IMR-90 (cell line): ENCODE data around the gene CMC2. TPM values are rescaled to one million over a fixed set of nuclear protein-coding genes. Genes with fewer than 3 reads are reported as not detected.

ENCODE experiments used
- ATAC-seq: fragments of 200-7000 bp; cut with Tn5 transposase; 2 replicates; pipeline ENCODE4 v1.9.1; 2020; ENCODE audit warnings: low read depth, mild to moderate bottlenecking, moderate library complexity
- BruUV-seq: library from RNA; stranded (reverse); fragments of 400-500 nt; replicated peaks from 2 replicates; lab custom pipeline; 2021; lab: Mats Ljungman, UMichigan
- CTCF ChIA-PET: fragments of 300-600 bp; formaldehyde crosslinking; extraction: SDS; loops from one replicate; lab custom pipeline; 2021; ENCODE audit warnings: antibody characterized with exemption; lab: Yijun Ruan, JAX
- POLR2A ChIA-PET: fragments of 300-600 bp; sonication (Branson Sonifier 250); formaldehyde crosslinking; loops from one replicate; lab custom pipeline; 2022; ENCODE audit warnings: antibody characterized with exemption; ENCODE audit not compliant: unreplicated experiment; lab: Charles Lee
- DNase-seq: peaks from one replicate; pipeline ENCODE4 v3.0.0; 2013
- H2AFZ ChIP-seq: replicated peaks from 2 replicates; pipeline ENCODE3; 2013; ENCODE audit warnings: low read length, mild to moderate bottlenecking; ENCODE audit not compliant: poor library complexity
- H2AK5ac ChIP-seq: 2 replicates; pipeline ENCODE4 v1.6.1; 2013; ENCODE audit warnings: low read depth, low read length, inconsistent platforms
- H2AK9ac ChIP-seq: replicated peaks from 2 replicates; pipeline ENCODE3; 2013; ENCODE audit warnings: mild to moderate bottlenecking, low read depth, low read length, moderate library complexity; ENCODE audit not compliant: poor library complexity
- H2BK120ac ChIP-seq: 2 replicates; pipeline ENCODE4 v1.6.1; 2013; ENCODE audit warnings: low read depth, low read length, inconsistent platforms
- H2BK15ac ChIP-seq: 3 replicates; pipeline ENCODE4 v1.6.1; 2013; ENCODE audit warnings: low read depth, low read length, inconsistent platforms
- H2BK20ac ChIP-seq: 2 replicates; pipeline ENCODE4 v1.6.1; 2013; ENCODE audit warnings: low read depth, mild to moderate bottlenecking, inconsistent platforms, low read length, moderate library complexity
- H2BK5ac ChIP-seq: 2 replicates; pipeline ENCODE4 v1.6.1; 2013; ENCODE audit warnings: mild to moderate bottlenecking, low read depth, low read length, inconsistent platforms; ENCODE audit not compliant: poor library complexity, severe bottlenecking
- H3K14ac ChIP-seq: replicated peaks from 2 replicates; pipeline ENCODE4 v1.6.1; 2013; ENCODE audit warnings: low read depth, low read length, inconsistent platforms
- H3K18ac ChIP-seq: 2 replicates; pipeline ENCODE4 v1.6.1; 2013; ENCODE audit warnings: low read depth, low read length, control low read depth
- H3K23ac ChIP-seq: 2 replicates; pipeline ENCODE4 v1.6.1; 2013; ENCODE audit warnings: low read depth, low read length, inconsistent platforms
- H3K27ac ChIP-seq: 2 replicates; pipeline ENCODE4 v1.5.1; 2013; ENCODE audit warnings: mild to moderate bottlenecking, control low read depth, low read length; ENCODE audit not compliant: insufficient read depth
- H3K27me3 ChIP-seq: 2 replicates; pipeline ENCODE4 v1.6.1; 2013; ENCODE audit warnings: low read length; ENCODE audit not compliant: control insufficient read depth, insufficient read depth
- H3K36me3 ChIP-seq: 2 replicates; pipeline ENCODE4 v1.6.1; 2013; ENCODE audit warnings: low read length, mixed read lengths; ENCODE audit not compliant: control insufficient read depth, insufficient read depth
- H3K4ac ChIP-seq: 2 replicates; pipeline ENCODE4 v1.6.1; 2013; ENCODE audit warnings: low read depth, low read length, inconsistent platforms
- H3K4me1 ChIP-seq: 2 replicates; pipeline ENCODE4 v1.6.1; 2013; ENCODE audit warnings: low read length, mixed read lengths; ENCODE audit not compliant: control insufficient read depth, insufficient read depth
- H3K4me2 ChIP-seq: 2 replicates; pipeline ENCODE4 v1.6.1; 2013; ENCODE audit warnings: low read depth, mild to moderate bottlenecking, control low read depth, low read length, moderate library complexity
- H3K4me3 ChIP-seq: 2 replicates; pipeline ENCODE4 v1.5.1; 2013; ENCODE audit warnings: low read depth, mild to moderate bottlenecking, control low read depth, low read length, moderate library complexity; ENCODE audit not compliant: insufficient read depth
- H3K56ac ChIP-seq: 2 replicates; pipeline ENCODE4 v1.6.1; 2013; ENCODE audit warnings: low read length, inconsistent platforms; ENCODE audit not compliant: insufficient read depth; ENCODE audit errors: extremely low read depth
- H3K79me1 ChIP-seq, 2 experiments: 2 replicates each; pipeline ENCODE4 v1.6.1; 2013; ENCODE audit warnings: low read length in 2 of 2, inconsistent platforms in 1 of 2, low read depth in 1 of 2
- H3K9ac ChIP-seq: 2 replicates; pipeline ENCODE4 v1.6.1; 2013; ENCODE audit warnings: low read depth, low read length, control low read depth
- H3K9me1 ChIP-seq: 2 replicates; pipeline ENCODE4 v1.6.1; 2013; ENCODE audit warnings: low read length, inconsistent platforms; ENCODE audit not compliant: insufficient read depth
- H3K9me3 ChIP-seq: 2 replicates; pipeline ENCODE4 v1.6.1; 2013; ENCODE audit warnings: low read length; ENCODE audit not compliant: control insufficient read depth, insufficient read depth
- H4K20me1 ChIP-seq: 2 replicates; pipeline ENCODE4 v1.6.1; 2013; ENCODE audit warnings: low read length, inconsistent platforms; ENCODE audit not compliant: insufficient read depth
- H4K5ac ChIP-seq: 2 replicates; pipeline ENCODE4 v1.6.1; 2013; ENCODE audit warnings: mild to moderate bottlenecking, low read depth, low read length, control low read depth
- H4K8ac ChIP-seq, 2 experiments: 2 replicates each; pipeline ENCODE4 v1.6.1; 2013; ENCODE audit warnings: low read depth in 2 of 2, low read length in 2 of 2, control low read depth in 1 of 2, inconsistent platforms in 1 of 2
- H4K91ac ChIP-seq: 2 replicates; pipeline ENCODE4 v1.6.1; 2013; ENCODE audit warnings: low read depth, low read length, inconsistent platforms; ENCODE audit not compliant: insufficient read depth
- BHLHE40 ChIP-seq: fragments of 150-350 bp; IDR thresholded peaks from 2 replicates; pipeline ENCODE4 v1.6.1; 2016; ENCODE audit warnings: mild to moderate bottlenecking, low read depth, low read length
- CEBPB ChIP-seq: IDR thresholded peaks from 2 replicates; pipeline ENCODE4 v1.6.1; 2012; ENCODE audit warnings: low read depth, low read length, improper control_type of control experiment
- FOS ChIP-seq: fragments of 150-350 bp; IDR thresholded peaks from 2 replicates; pipeline ENCODE4 v1.6.1; 2016; ENCODE audit warnings: low read depth, low read length
- MAFK ChIP-seq: IDR thresholded peaks from 2 replicates; pipeline ENCODE4 v1.6.1; 2012; ENCODE audit warnings: low read depth, low read length, improper control_type of control experiment
- MAZ ChIP-seq: IDR thresholded peaks from 2 replicates; pipeline ENCODE4 v1.6.1; 2012; ENCODE audit warnings: low read depth, mild to moderate bottlenecking, low read length, improper control_type of control experiment, moderate library complexity, borderline replicate concordance
- MXI1 ChIP-seq: IDR thresholded peaks from 2 replicates; pipeline ENCODE4 v1.6.1; 2012; ENCODE audit warnings: low read depth, mild to moderate bottlenecking, low read length, moderate library complexity, borderline replicate concordance
- NFE2L2 ChIP-seq: fragments of 150-350 bp; IDR thresholded peaks from 2 replicates; pipeline ENCODE4 v1.6.1; 2016; ENCODE audit warnings: low read depth, mild to moderate bottlenecking, low read length
- RAD21 ChIP-seq: IDR thresholded peaks from 2 replicates; pipeline ENCODE4 v1.6.1; 2012; ENCODE audit warnings: low read length, improper control_type of control experiment
- RCOR1 ChIP-seq: IDR thresholded peaks from 2 replicates; pipeline ENCODE4 v1.6.1; 2012; ENCODE audit warnings: mild to moderate bottlenecking, low read length, improper control_type of control experiment; ENCODE audit not compliant: insufficient replicate concordance
- RFX5 ChIP-seq: IDR thresholded peaks from 2 replicates; pipeline ENCODE4 v1.8.0; 2012; ENCODE audit warnings: low read depth, mild to moderate bottlenecking, low read length, moderate library complexity
- SMC3 ChIP-seq: fragments of 150-350 bp; IDR thresholded peaks from 2 replicates; pipeline ENCODE4 v1.6.1; 2016; ENCODE audit warnings: low read depth, mild to moderate bottlenecking, antibody characterized with exemption, low read length, moderate library complexity
- WGBS, 2 experiments: methylation state at CpG; one replicate each; pipeline versions ENCODE4 v1.1.5 to v1.1.7; 2013; ENCODE audit warnings: missing lambda C conversion rate in 2 of 2; ENCODE audit not compliant: insufficient read length in 1 of 2; ENCODE audit errors: extremely low coverage in 2 of 2; 5-methylcytosine and 5-hydroxymethylcytosine counted together
- dilution Hi-C: fragments of 300-500 bp; cut with HindIII; formaldehyde crosslinking; loops from one replicate; pipeline ENCODE4 v1.14.3; 2018; ENCODE audit warnings: low sequenced_read_pairs; ENCODE audit not compliant: unreplicated experiment
- in situ Hi-C: fragments of 300-500 bp; cut with MboI; formaldehyde crosslinking; loops from 3 replicates; pipeline ENCODE4 v1.14.3; 2019; ENCODE audit warnings: low sequenced_read_pairs, inconsistent platforms, mixed read lengths
- intact Hi-C: fragments of 100-400 bp; cut with micrococcal nuclease; formaldehyde crosslinking; loops from 2 replicates; pipeline ENCODE4 v1.10.0; 2022
- polyA plus RNA-seq, 3 experiments: library from polyadenylated mRNA; depleted of rRNA; stranded (reverse); fragments of >200 nt; gene quantifications; 2 replicates each; pipeline ENCODE4 v1.2.3, GENCODE V29; 2012; ENCODE audit warnings: low replicate concordance in 1 of 3
- total RNA-seq: library from RNA; depleted of rRNA; stranded (reverse); fragments of >200 nt; gene quantifications from 2 replicates; pipeline ENCODE4 v1.2.3, GENCODE V29; 2012
- TF ChIP-seq, protein P1 (sequence below): fragments of 150-350 bp; IDR thresholded peaks from 2 replicates; pipeline ENCODE4 v1.6.1; 2017; ENCODE audit warnings: mild to moderate bottlenecking, antibody characterized with exemption, low read length, low read depth
- TF ChIP-seq, protein P2 (sequence below): fragments of 150-350 bp; IDR thresholded peaks from 2 replicates; pipeline ENCODE4 v1.6.1; 2016; ENCODE audit warnings: low read depth, mild to moderate bottlenecking, low read length, moderate library complexity, borderline replicate concordance

The CMC2 gene
- total and polyA plus RNA-seq, 2 of the 4 experiments (the other 2 are of a cell fraction), result 57.0 to 104 TPM

DNA sequence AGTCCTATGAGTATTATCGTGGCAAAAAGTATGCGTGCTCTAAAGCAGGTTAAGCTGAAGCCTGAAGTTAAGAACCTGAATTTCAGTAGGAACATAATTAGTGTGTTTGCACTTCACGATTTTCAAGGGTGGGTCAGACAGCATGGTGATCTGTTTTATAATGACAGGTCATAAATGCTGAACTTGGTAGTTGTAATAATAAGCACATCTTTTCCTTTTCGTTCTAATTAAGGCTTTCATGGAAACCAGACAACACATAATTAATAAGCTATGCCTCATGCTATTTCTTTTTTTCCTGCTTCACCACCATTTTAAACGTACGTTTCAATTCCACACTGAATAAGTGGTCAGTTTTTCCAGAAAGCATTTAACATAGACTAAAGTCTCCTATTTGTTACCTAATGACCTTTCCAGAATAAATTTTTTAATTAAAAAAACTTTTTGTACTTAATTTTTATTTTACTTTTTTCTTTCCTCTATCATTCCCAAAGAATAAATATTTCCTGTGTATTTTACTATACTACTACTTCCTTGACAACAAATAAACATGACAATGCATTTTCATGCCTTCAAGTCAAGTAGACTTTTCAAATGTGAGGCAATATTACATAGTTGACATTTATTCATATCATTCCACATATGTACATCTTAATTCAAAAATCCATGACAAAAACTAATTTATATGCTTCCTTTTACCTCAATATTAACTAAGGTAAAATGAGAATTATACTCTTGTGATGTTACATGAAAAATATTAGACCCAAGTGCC is 22.4 kb downstream of the CMC2 start (continued):
- TF ChIP-seq SMC3, result no peak

DNA sequence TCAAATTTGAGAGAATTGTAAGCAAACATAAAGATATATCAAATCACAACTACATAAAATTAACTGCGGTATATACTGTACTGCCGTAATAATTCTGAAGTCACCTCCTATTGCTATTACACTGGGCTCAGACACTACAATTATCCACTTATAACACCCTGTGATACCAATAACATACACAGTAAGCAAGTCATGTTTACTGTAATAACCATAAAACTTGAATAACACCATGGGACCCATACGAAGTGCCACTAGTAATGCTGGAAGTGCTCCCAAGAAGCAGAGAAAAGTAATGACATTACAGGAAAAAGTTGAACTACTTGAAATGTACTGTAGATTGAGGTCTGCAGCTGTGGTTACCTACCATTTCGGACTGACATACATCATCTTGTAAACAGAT is 24.0 kb downstream of the CMC2 start:
- H3K36me3 ChIP-seq, result peaks cover 9% of the 10 kb centered on the region
- ATAC-seq (no peak), DNase-seq (no peak)
- no peak overlapping the region for H2AFZ ChIP-seq
- no peak overlapping the region for H2AK9ac ChIP-seq
- intact Hi-C loops (no loop called here), dilution Hi-C loops (no loop called here), in situ Hi-C loops (no loop called here)
- H3K9me1 ChIP-seq, result peaks cover 4% of the 10 kb centered on the region; the same call in 1 of the 2 replicates
- H3K79me1 ChIP-seq, result peaks cover 31 to 35% of the 10 kb centered on the region in 2 experiments
- WGBS, 2 experiments, result no CpG with 5 or more reads among the region's 4 CpGs
- H2BK15ac ChIP-seq, result no peak overlapping the region
- H3K9ac ChIP-seq, result no peak overlapping the region
- no peak overlapping the region for H4K5ac ChIP-seq
- H3K23ac ChIP-seq, result no peak overlapping the region
- no peak overlapping the region for H3K4ac ChIP-seq
- H2BK5ac ChIP-seq, result no peak overlapping the region
- no peaks in the 10 kb centered on the region for H3K9me3 ChIP-seq
- BruUV-seq, result no TSS peak
- H4K20me1 ChIP-seq, result no peaks in the 10 kb centered on the region
- H3K18ac ChIP-seq, result no peak overlapping the region
- H2AK5ac ChIP-seq, result no peak overlapping the region
- H3K56ac ChIP-seq, result no peak overlapping the region
- H3K27ac ChIP-seq, result no peak overlapping the region
- no peak overlapping the region for H3K14ac ChIP-seq
- H4K91ac ChIP-seq, result no peak overlapping the region
- peaks cover 3% of the 10 kb centered on the region; the same call in 1 of the 2 replicates for H3K4me1 ChIP-seq
- no peak overlapping the region for H2BK120ac ChIP-seq
- no peak overlapping the region for H4K8ac ChIP-seq
- H2BK20ac ChIP-seq, result no peak overlapping the region
- H3K27me3 ChIP-seq, result no peaks in the 10 kb centered on the region
- no peak overlapping the region for H3K4me2 ChIP-seq
- ChIA-PET POLR2A (no interaction called here), CTCF (no interaction called here)
- H3K4me3 ChIP-seq, result no peak overlapping the region
- TF ChIP-seq RAD21, result no peak
- no peak for TF ChIP-seq NFE2L2
- no peak for TF ChIP-seq FOS
- TF ChIP-seq, protein P1, sequence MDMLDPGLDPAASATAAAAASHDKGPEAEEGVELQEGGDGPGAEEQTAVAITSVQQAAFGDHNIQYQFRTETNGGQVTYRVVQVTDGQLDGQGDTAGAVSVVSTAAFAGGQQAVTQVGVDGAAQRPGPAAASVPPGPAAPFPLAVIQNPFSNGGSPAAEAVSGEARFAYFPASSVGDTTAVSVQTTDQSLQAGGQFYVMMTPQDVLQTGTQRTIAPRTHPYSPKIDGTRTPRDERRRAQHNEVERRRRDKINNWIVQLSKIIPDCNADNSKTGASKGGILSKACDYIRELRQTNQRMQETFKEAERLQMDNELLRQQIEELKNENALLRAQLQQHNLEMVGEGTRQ, result no peak
- TF ChIP-seq BHLHE40, result no peak
- TF ChIP-seq RCOR1, result no peak
- TF ChIP-seq MXI1, result no peak
- TF ChIP-seq MAZ, result no peak
- TF ChIP-seq, protein P2, sequence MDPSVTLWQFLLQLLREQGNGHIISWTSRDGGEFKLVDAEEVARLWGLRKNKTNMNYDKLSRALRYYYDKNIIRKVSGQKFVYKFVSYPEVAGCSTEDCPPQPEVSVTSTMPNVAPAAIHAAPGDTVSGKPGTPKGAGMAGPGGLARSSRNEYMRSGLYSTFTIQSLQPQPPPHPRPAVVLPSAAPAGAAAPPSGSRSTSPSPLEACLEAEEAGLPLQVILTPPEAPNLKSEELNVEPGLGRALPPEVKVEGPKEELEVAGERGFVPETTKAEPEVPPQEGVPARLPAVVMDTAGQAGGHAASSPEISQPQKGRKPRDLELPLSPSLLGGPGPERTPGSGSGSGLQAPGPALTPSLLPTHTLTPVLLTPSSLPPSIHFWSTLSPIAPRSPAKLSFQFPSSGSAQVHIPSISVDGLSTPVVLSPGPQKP, result no peak
- no peak for TF ChIP-seq CEBPB
- TF ChIP-seq RFX5, result no peak
- no peak for TF ChIP-seq MAFK
